Right atrium auricular region (tissue), 2 donors: ENCODE measurements around the gene DOCK1. TPM values are rescaled to one million over a fixed set of nuclear protein-coding genes. Genes with fewer than 3 reads are reported as not detected.

Experiments used
- DNase-seq: peaks from one replicate; pipeline ENCODE4 v3.0.0-alpha.2; 2019; ENCODE audit warnings: low spot score
- H3K27ac ChIP-seq, 2 donors: fragments of 200-600 bp; sonication (generic); 1 replicate in 1 of 2; 2 replicates in 1 of 2; pipeline ENCODE4 v1.5.1; 2016 to 2019
- H3K27me3 ChIP-seq, 2 donors: fragments of 200-600 bp; sonication (generic); one replicate each; pipeline versions ENCODE4 v1.5.1 to v1.6.0; 2017 to 2019
- H3K36me3 ChIP-seq: fragments of 200-600 bp; sonication (generic); one replicate; pipeline ENCODE4 v1.5.1; 2016
- H3K4me1 ChIP-seq, 2 donors: fragments of 200-600 bp; sonication (generic); one replicate each; pipeline versions ENCODE4 v1.5.1 to v1.6.0; 2017 to 2019
- H3K4me3 ChIP-seq, 2 donors: fragments of 200-600 bp; sonication (generic); 1 replicate in 1 of 2; 2 replicates in 1 of 2; pipeline ENCODE4 v1.5.1; 2017 to 2019; ENCODE audit warnings: mild to moderate bottlenecking in 1 of 2, moderate library complexity in 1 of 2
- H3K9me3 ChIP-seq, 2 donors: fragments of 200-600 bp; sonication (generic); one replicate each; pipeline ENCODE4 v1.5.1; 2019
- total RNA-seq, 2 donors: library from RNA; depleted of rRNA; stranded (reverse); fragments of >200 nt; gene quantifications; one replicate each; pipeline ENCODE4 v1.1.0, GENCODE V29; 2016
- TF ChIP-seq, protein P1 (sequence below), 2 donors: fragments of 200-600 bp; sonication (generic); IDR thresholded peaks; one replicate each; pipeline ENCODE4 v1.5.1; 2019; ENCODE audit warnings: antibody characterized with exemption in 2 of 2

The DOCK1 gene
- total RNA-seq, 2 donors from 2014 or later: 13.0 to 16.8 TPM

GRCh38 chr10:127392351-127393235 lies 487.4 kb downstream of the DOCK1 start:
- TF ChIP-seq, protein P1, sequence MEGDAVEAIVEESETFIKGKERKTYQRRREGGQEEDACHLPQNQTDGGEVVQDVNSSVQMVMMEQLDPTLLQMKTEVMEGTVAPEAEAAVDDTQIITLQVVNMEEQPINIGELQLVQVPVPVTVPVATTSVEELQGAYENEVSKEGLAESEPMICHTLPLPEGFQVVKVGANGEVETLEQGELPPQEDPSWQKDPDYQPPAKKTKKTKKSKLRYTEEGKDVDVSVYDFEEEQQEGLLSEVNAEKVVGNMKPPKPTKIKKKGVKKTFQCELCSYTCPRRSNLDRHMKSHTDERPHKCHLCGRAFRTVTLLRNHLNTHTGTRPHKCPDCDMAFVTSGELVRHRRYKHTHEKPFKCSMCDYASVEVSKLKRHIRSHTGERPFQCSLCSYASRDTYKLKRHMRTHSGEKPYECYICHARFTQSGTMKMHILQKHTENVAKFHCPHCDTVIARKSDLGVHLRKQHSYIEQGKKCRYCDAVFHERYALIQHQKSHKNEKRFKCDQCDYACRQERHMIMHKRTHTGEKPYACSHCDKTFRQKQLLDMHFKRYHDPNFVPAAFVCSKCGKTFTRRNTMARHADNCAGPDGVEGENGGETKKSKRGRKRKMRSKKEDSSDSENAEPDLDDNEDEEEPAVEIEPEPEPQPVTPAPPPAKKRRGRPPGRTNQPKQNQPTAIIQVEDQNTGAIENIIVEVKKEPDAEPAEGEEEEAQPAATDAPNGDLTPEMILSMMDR (IDR thresholded peaks at IDR 0.05): no peak

GRCh38 chr10:127398140-127398970 lies 493.1 kb downstream of the DOCK1 start:
- DNase-seq: no peak
- Histone ChIP-seq H3K27me3 (no peaks in the 10 kb centered on the region), H3K9me3 (no peaks in the 10 kb centered on the region), H3K4me3 (no peak overlapping the region), H3K36me3 (no peaks in the 10 kb centered on the region), H3K4me1 (no peaks in the 10 kb centered on the region), H3K27ac (no peak overlapping the region)
- TF ChIP-seq, protein P1 (IDR thresholded peaks at IDR 0.05): no peak

More at GRCh38 chr10:127392351-127393235, 487.4 kb downstream of the DOCK1 start:
- H3K27ac ChIP-seq: no peak overlapping the region
- DNase-seq: no peak
- H3K27me3 ChIP-seq: no peaks in the 10 kb centered on the region
- no peaks in the 10 kb centered on the region for H3K4me1 ChIP-seq
- H3K36me3 ChIP-seq: no peaks in the 10 kb centered on the region
- H3K4me3 ChIP-seq: no peak overlapping the region
- no peaks in the 10 kb centered on the region for H3K9me3 ChIP-seq

GRCh38 chr10:127398971-127399365 lies 493.7 kb downstream of the DOCK1 start:
- no peaks in the 10 kb centered on the region for H3K9me3 ChIP-seq
- no peaks in the 10 kb centered on the region for H3K36me3 ChIP-seq
- H3K4me1 ChIP-seq: no peaks in the 10 kb centered on the region
- DNase-seq: no peak
- no peaks in the 10 kb centered on the region for H3K27me3 ChIP-seq
- H3K4me3 ChIP-seq: no peak overlapping the region
- TF ChIP-seq, protein P1 (IDR thresholded peaks at IDR 0.05): no peak
- H3K27ac ChIP-seq: no peak overlapping the region

GRCh38 chr10:127399668-127400067 lies 494.4 kb downstream of the DOCK1 start:
- Histone ChIP-seq H3K27me3 (no peaks in the 10 kb centered on the region), H3K4me3 (no peak overlapping the region), H3K9me3 (no peaks in the 10 kb centered on the region), H3K36me3 (no peaks in the 10 kb centered on the region), H3K27ac (no peak overlapping the region), H3K4me1 (no peaks in the 10 kb centered on the region)
- DNase-seq: no peak
- TF ChIP-seq, protein P1 (IDR thresholded peaks at IDR 0.05): no peak

- Histone ChIP-seq H3K4me1 (no peaks in the 10 kb centered on the region), H3K9me3 (no peaks in the 10 kb centered on the region), H3K4me3 (no peak overlapping the region), H3K27ac (no peak overlapping the region), H3K36me3 (no peaks in the 10 kb centered on the region), H3K27me3 (no peaks in the 10 kb centered on the region)
- TF ChIP-seq, protein P1 (IDR thresholded peaks at IDR 0.05): no peak
- DNase-seq: no peak
Measured at GRCh38 chr10:127400216-127400615, 495.0 kb downstream of the DOCK1 start.
